ENCODE data around the gene AMPD2.
A peak's percentile ranks its signal among the peaks of the same experiment; 100 is the strongest.

The AMPD2 gene

GRCh38 chr1:109630898-109631512 lies 11.4 kb downstream of the AMPD2 start:
- DNase-seq (ENCODE audit: low read depth) = no peak

GRCh38 chr1:109631513-109632505 lies 12.2 kb downstream of the AMPD2 start:
- DNase-seq (ENCODE audit: low read depth) = no peak

- DNase-seq (ENCODE audit: low read depth) = no peak
These were observed 13.2 kb downstream of the AMPD2 start for GRCh38 chr1:109632671-109633346.

- DNase-seq (ENCODE audit: low read depth) = no peak
These were observed 14.7 kb downstream of the AMPD2 start for GRCh38 chr1:109634292-109634691.

- no peak for DNase-seq (ENCODE audit: low read depth)
These were observed 15.4 kb downstream of the AMPD2 start for GRCh38 chr1:109634771-109635750.

- DNase-seq (ENCODE audit: low read depth) = no peak
These were observed 16.2 kb downstream of the AMPD2 start for GRCh38 chr1:109635862-109636200.

GRCh38 chr1:109636201-109636952 lies 16.7 kb downstream of the AMPD2 start:
- no peak for DNase-seq (ENCODE audit: low read depth)

GRCh38 chr1:109637446-109637845 lies 17.8 kb downstream of the AMPD2 start:
- DNase-seq (ENCODE audit: low read depth) = no peak

- DNase-seq (ENCODE audit: low read depth) = no peak
These were observed 19.6 kb downstream of the AMPD2 start for GRCh38 chr1:109639063-109639840.

GRCh38 chr1:109639841-109640184 lies 20.2 kb downstream of the AMPD2 start:
- no peak for DNase-seq (ENCODE audit: low read depth)

GRCh38 chr1:109640285-109640865 lies 20.7 kb downstream of the AMPD2 start:
- peak; percentile 82 for DNase-seq (ENCODE audit: low read depth)

- DNase-seq (ENCODE audit: low read depth) = no peak
These were observed 21.6 kb downstream of the AMPD2 start for GRCh38 chr1:109641078-109641740.

GRCh38 chr1:109641861-109642260 lies 22.2 kb downstream of the AMPD2 start:
- DNase-seq (ENCODE audit: low read depth) = no peak

- no peak for DNase-seq (ENCODE audit: low read depth)
These were observed 23.0 kb downstream of the AMPD2 start for GRCh38 chr1:109642626-109643025.

- DNase-seq (ENCODE audit: low read depth) = peak; percentile 75
These were observed 24.0 kb downstream of the AMPD2 start for GRCh38 chr1:109643385-109644230.

GRCh38 chr1:109644670-109645069 lies 25.0 kb downstream of the AMPD2 start:
- DNase-seq (ENCODE audit: low read depth) = no peak

GRCh38 chr1:109649491-109649914 lies 29.9 kb downstream of the AMPD2 start:
- DNase-seq (ENCODE audit: low read depth) = no peak

GRCh38 chr1:109650609-109651008 lies 31.0 kb downstream of the AMPD2 start:
- DNase-seq (ENCODE audit: low read depth) = no peak

All from stimulated activated CD4-positive, alpha-beta T cell treated with anti-CD3 and anti-CD28 coated beads, Interleukin-2, amount 100 ng/mL, for 4 hours (primary cell).